ENCODE measurements around the gene RSPH10B. TPM values are rescaled to one million over a fixed set of nuclear protein-coding genes. Genes with fewer than 3 reads are reported as not detected.
"Not testable (repeated sequence)": the region's sequence is repeated elsewhere in the genome, so short reads cannot be mapped to it uniquely, and the experiment has no call there.

The RSPH10B gene
- total and polyA plus RNA-seq, 2 of the 8 experiments (the other 6 are each of a cell fraction or from before 2014, with no cell fraction given) = 0.17 to 0.45 TPM

DNA sequence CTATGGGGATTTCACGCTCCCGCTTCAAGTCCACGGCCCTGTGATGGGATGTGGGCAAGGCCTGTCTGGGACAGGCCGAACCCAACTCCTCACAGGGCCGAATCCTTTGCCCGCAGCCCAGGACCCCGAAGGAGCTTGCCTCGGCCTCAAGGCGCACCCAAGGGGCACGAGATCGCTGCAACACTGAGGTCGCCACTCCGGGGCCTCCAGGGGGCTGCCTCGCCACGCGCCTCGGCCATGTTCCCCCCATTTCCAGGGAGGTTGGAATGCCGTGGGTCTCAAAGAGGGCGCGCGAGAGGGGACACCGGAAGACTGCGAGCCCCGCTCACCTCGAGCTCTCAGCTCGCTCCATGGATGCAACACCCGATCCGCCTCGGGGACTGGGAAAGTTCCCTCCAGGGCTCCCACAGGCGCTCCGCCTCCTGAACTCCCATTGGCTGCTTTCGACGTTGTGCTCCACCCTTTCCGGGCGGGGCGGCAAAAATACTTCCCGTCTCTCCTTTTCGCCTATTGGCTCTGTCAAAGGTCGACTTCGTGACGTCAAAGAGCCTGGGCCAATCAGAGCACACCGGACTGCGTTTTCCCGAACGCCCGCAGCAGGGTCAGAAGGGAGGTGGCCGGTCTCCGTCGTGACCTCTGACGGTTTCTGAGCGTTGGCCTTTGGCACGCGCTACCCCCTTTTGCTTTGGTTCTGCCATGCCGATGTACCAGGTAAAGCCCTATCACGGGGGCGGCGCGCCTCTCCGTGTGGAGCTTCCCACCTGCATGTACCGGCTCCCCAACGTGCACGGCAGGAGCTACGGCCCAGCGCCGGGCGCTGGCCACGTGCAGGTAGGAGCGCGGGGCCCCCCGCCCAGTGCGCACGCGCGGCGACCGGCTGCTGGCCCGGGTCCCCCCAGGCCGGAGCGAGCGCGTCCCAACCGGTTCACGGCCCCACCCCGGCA, 38.5 kb upstream of the RSPH10B start, which contains the start of the genes AIMP2 and PMS2 (continued):
- TF ChIP-seq FOSL1 (IDR thresholded peaks at IDR 0.05; ENCODE audit: insufficient read depth, low read depth, low read length) (no peak), NANOG (IDR thresholded peaks at IDR 0.05; ENCODE audit: insufficient read depth, low read depth, low read length, poor library complexity, severe bottlenecking) (no peak)

DNA sequence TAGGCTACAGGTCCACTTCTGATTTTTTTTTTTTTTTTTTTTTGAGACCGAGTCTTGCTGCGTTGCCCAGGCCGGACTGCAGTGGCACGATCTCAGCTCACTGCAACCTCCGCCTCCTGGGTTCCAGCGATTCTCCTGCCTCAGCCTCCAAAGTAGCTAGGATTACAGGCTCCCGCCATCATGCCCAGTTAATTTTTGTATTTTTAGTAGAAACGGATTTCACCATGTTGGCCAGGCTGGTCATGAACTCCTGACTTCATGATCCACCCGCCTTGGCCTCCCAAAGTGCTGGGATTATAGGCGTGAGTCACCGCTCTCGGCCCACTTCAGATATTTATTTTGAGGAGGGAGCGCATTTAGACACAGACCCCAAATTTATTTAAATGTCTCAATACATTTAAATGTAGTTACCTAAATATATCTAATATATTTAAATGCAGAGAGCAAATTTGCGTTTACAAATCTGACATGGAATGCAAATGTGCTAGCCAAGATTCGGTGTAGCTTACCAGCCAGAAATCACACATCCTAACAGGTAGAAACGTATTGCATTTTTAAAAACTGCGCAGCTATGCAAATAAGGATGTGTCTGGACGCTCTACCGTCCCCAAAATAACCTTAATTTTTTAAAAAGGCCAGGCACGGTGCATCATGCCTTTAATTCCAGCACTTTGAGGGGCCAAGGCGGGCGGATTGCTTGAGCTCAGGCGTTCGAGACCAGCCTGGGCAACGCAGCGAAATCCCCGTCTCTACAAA, 37.5 kb upstream of the RSPH10B start:
- H2BK12ac ChIP-seq (ENCODE audit: low read depth, low read length); H3K27ac ChIP-seq (ENCODE audit: low read depth, low read length); H4K8ac ChIP-seq (ENCODE audit: extremely low read depth, insufficient read depth, low read length); H2BK120ac ChIP-seq (replicated peaks; ENCODE audit: low read depth, low read length); H2AK5ac ChIP-seq (ENCODE audit: low read depth, low read length); H4K20me1 ChIP-seq (replicated peaks in 1 of 2; ENCODE audit: control insufficient read depth in 1 of 2, insufficient read depth in 2 of 2, low read length in 2 of 2); H3K18ac ChIP-seq (ENCODE audit: extremely low read depth, low read length); FAIRE-seq; H3K4ac ChIP-seq (replicated peaks; ENCODE audit: insufficient read length, low read depth, low read length); H3K14ac ChIP-seq (ENCODE audit: insufficient read length); H3K79me1 ChIP-seq (ENCODE audit: low read depth, low read length); H2BK20ac ChIP-seq (ENCODE audit: low read length); H2AFZ ChIP-seq (ENCODE audit: low read length); H2BK15ac ChIP-seq (ENCODE audit: low read length); H3K27me3 ChIP-seq (replicated peaks in 1 of 4; ENCODE audit: control insufficient read depth in 3 of 4, extremely low read depth in 1 of 4, insufficient read depth in 3 of 4, low read length in 3 of 4); H3K23ac ChIP-seq (ENCODE audit: insufficient read length); H3K4me1 ChIP-seq (replicated peaks in 1 of 4; ENCODE audit: control insufficient read depth in 3 of 4, insufficient read depth in 4 of 4, low read length in 3 of 4); H3K23me2 ChIP-seq (ENCODE audit: low read depth, low read length); DNase-seq (ENCODE audit: low read depth in 1 of 2, low spot score in 2 of 2); H3K56ac ChIP-seq (replicated peaks; ENCODE audit: insufficient read length, low read depth, low read length); H3K9me3 ChIP-seq (ENCODE audit: insufficient read depth in 2 of 2, low read depth in 1 of 2, low read length in 1 of 2); H4K91ac ChIP-seq (replicated peaks; ENCODE audit: insufficient read length, low read length): not testable (repeated sequence)
- Histone ChIP-seq H3K36me3 (ENCODE audit: control insufficient read depth in 2 of 4, insufficient read depth in 4 of 4, low read length in 3 of 4) (peaks cover 0 to 36% (median 7%) of the 10 kb centered on the region in 4 experiments; a peak in 5 of 8 replicates), H3K4me2 (ENCODE audit: insufficient read depth in 1 of 2, low read depth in 2 of 2, low read length in 2 of 2) (peak overlapping the region; percentile 75 to 84), H4K5ac (ENCODE audit: insufficient read length, low read depth, low read length) (peak overlapping the region; percentile 57), H3K79me2 (ENCODE audit: control insufficient read depth in 1 of 2, insufficient read depth in 2 of 2, low read length in 2 of 2) (peaks cover 0 to 43% of the 10 kb centered on the region in 2 experiments; a peak in 3 of 4 replicates), H3K4me3 (ENCODE audit: extremely low read depth in 1 of 4, insufficient read depth in 2 of 4, low read depth in 3 of 4, low read length in 4 of 4) (peak overlapping the region; percentile 53 to 86 (median 77)), H3K9ac (replicated peaks in 1 of 4; ENCODE audit: extremely low read depth in 1 of 4, low read depth in 3 of 4, low read length in 3 of 4) (peak overlapping the region; percentile 12 to 60 (median 36); a peak in 6 of 7 replicates), H2BK5ac (ENCODE audit: low read depth, low read length) (peak overlapping the region; percentile 35; the same call in 1 of the 2 replicates)
- POLR2A ChIA-PET (ENCODE audit: partially characterized antibody) = interaction anchor here (0.6 to 8.0 kb wide), 15 partner anchors 8 to 422 kb away, joined by 3 to 66 read pairs (median 5); no protein-coding TSS in a partner anchor
- 47% methylated on average over 26 of the region's 27 CpGs; no CpG with 5 or more reads in 1 of the 2 experiments for WGBS, 2 experiments (ENCODE audit: extremely low coverage in 1 of 2, insufficient coverage in 1 of 2, insufficient read length in 1 of 2, insufficient replicate concordance in 2 of 2, low coverage in 1 of 2, low lambda C conversion rate in 2 of 2, missing lambda C conversion rate in 1 of 2)
- CTCF ChIA-PET (ENCODE audit: partially characterized antibody) = interaction anchor here (1.3 to 2.9 kb wide), 3 partner anchors 10 to 93 kb away, joined by 4 to 15 read pairs (median 5); no protein-coding TSS in a partner anchor
